RKO (cell line): ENCODE results near the gene NR2F6.
"Not testable (repeated sequence)": the region's sequence is repeated elsewhere in the genome, so short reads cannot be mapped to it uniquely, and the experiment has no call there.

Source experiments
- DNase-seq: peaks from one replicate; pipeline ENCODE4 v3.0.0-alpha.2; 2016; ENCODE audit warnings: low spot score

NR2F6 gene

DNA sequence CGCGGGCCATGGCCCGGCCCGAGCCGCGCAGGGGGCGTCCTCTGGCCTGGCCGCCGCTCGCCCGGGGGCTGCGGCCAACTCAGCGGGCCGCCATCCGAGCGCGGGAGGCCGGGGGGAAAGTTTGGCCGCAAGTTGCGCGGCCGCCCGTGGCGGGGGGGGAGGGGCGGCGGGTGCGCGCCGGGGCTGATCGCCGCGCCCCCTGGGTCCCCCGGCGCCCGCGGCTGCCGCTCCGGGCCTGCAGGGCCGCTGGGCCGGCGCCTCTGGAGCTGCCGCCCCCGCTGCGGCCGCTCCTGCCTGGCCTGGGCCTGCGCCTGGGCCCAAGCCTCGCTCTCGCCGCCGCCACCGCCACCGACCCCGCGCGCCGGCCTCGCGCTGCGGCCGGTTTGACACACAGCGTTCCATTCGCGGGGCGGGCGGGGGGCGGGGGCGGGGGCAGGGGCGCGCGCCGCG lies at the start of gene NR2F6:
TSS of gene NR2F6 (minus strand) at position 385 of the 450 bp plus-strand sequence. CDS start 699 bp downstream, outside the sequence.
- no peak for DNase-seq

DNA sequence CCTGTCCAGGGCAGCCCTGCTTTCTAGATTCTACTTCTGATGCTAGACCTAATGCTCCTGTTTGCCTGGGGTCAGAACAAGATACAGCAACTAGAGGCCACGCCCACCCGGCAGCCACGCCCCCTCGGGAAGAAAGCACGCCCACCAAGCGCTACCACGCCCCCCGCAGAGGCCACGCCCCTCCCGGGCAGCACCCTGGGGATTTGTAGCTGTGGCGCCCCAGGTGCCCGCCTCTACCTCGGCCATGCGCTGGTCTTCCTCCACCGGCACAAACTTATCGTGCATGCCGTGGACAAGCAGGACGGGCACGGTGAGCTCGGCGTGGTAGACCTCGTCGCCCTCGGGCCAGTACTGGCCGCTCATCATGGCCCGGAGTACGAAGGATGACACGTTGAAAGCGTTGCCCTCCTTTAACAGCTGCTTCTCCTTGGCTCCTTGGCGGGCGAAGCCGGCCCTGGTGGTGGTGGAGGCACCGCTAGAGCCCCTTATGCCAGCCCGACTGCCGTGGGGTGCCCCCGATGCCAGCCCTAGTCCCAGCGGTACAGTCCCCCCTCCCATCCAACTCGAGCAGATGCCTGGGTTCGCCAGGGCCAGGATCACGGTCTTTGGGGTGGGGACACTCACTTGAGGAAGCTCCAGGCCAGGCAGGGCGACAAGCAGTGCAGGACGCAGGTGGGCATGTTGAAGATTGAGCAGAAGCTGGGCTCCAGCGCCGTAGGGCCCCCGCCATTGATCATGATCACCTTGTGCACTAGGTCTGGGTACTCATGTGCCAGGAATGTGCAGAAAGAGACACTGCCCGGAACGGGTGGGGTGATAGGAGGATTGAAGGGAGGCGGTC lies 48.6 kb upstream of the NR2F6 start:
- DNase-seq, result peak; percentile 53

DNA sequence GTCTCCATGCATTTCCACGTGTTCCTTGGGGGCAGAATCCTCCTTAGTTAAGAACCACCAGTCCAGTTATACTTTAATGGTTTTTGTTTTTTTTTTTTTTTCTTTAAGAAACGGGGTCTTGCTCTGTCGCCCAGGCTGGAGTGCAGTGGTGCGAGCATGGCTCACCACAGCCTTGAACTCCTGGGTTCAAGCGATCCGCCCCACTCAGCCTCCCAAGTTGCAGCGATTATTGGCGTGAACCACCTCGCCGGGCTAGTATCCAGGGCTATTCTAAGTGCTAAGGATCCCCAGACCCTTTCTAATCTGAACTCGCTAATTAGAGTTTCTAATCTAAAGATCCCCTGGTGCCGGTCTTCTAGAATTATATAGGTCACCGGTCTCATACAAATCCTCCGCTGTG lies 47.9 kb upstream of the NR2F6 start:
- no peak for DNase-seq

DNA sequence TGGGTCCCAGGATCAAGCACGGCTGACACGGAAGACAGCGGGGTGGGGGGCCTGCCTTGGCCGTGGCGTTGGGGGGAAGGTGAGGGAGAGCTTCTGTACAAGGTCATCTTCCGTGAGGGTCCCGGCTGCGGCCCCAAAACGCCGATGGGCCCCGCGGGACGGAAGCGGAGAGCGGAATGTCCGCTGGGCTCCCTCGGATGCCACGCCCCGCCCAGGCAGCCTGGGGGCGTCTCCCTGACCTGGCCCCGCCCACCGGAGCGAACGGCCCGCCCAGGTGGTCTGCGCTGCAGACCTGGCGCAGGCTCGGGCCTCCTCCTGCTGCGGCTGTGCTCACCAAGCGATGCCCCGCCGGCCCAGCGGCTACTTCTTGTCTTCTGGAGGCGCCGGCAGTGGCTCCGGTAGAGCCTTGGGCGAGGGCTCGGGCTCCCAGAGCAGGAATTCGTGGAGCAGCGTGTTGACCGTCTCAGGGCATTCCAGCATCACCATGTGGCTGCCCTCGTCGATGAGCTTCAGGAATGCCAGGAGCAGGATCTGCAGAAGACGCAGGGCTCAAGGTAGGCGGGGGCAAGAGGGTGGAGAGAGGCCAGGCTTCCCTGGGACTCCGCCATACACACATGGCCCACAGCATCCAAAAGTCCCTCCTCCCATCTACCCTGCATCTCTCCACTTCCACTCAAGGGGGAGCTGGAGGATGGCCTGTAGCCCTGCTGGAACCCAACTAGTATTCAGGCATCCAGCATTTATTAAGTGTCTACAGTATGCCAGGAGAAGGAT lies 46.8 kb upstream of the NR2F6 start:
- peak; percentile 92 for DNase-seq

DNA sequence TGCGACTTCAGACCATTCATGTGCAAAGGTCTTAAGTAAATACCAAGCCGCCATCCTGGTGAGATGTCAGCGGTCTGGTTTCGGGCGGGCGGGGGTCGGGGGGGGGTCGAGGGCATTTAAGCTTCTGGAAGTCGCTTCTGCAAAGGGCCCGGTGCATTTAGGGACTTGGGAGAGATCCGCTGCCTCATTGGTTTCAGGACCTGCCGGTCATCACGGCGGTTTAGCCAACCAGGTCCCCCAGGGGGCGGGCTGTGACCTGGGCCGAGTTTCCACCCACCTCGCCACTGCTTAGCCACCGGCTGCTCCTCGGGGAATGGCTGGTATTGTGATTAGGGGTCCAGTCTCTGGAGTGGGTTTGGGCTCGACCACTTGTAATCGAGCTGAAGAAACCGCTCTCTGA lies 43.8 kb upstream of the NR2F6 start:
- DNase-seq, result no peak

DNA sequence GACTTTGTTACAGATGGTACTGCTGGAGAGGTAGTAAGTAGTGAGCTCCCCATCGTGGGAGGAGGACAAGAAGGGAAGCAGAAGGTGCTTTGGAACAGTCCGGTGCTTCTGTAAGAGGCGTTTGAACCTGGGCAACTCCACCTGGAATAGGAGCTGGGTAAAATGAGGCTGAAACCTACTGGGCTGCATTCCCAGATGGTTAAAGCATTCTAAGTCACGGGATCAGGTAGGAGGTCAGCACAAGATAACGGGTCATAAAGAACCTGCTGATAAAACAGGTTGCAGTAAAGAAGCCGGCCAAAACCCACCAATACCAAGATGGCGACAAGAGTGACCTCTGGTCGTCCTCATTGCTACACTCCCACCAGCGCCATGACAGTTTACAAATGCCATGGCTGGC lies 41.0 kb upstream of the NR2F6 start:
- DNase-seq, result no peak

DNA sequence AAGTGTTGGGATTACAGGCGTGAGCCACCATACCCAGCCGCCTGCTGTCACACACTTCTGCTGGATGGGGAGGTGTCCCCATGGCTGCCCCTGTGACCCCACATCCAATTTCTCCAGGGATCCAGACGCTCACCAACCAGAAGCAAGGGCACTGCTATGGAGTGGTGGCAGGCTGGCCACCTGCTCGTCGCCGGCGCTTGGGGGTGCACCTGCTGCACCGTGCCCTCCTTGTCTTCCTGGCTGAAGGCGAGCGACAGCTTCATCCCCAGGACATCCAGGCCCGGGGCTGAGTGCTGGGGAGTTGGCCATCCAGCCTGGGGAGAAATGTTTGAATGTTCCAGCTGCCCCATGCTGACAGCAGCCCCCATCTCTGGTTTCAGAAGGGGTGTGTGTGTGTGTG lies 40.5 kb upstream of the NR2F6 start:
- no peak for DNase-seq

DNA sequence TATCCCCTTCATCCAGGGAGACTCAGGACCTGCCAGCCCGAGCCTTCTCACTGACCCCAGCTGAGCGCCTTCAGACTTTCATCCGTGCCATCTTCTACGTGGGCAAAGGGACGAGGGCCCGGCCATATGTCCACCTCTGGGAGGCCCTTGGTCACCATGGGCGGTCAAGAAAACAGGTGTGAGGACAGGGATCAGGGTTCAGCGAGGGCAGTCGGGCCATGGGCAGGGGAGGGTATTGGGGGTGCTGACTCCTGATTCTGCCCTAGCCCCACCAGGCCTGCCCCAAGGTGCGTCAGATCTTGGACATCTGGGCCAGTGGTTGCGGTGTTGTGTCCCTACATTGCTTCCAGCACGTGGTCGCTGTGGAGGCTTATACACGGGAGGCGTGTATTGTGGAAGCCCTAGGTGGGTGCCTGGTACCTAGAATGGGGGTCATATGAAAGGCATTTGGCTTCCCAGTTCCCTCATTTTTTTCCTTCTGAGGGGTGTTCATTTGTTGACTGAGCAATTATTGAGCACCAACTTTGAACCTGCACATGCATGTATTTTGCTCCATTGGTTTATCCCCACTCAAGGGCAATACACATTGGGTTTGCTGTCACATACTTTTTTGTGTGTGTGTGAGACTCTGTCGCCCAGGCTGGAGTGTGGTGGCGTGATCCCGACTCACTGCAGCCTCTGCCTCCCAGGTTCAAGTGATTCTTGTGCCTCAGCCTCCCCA lies 39.9 kb upstream of the NR2F6 start:
- no peak for DNase-seq

DNA sequence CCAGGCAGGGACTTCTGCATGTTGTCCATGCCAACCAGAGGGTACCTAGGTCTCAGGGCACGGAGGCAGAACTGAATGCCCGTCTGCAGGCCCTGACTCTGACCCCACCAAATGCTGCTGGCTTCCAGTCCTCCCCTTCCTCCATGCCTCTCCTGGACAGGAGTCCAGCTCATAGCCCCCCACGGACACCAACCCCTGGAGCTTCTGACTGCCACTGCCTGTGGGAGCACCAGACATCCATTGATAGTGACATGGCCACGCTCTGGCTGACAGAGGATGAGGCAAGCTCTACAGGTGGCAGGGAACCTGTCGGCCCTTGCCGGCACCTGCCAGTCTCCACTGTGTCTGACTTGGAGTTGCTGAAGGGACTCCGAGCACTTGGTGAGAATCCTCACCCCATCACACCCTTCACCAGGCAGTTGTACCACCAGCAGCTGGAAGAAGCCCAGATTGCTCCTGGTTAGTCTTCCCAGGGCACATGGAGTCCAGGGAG lies 37.8 kb upstream of the NR2F6 start:
- DNase-seq, result no peak

DNA sequence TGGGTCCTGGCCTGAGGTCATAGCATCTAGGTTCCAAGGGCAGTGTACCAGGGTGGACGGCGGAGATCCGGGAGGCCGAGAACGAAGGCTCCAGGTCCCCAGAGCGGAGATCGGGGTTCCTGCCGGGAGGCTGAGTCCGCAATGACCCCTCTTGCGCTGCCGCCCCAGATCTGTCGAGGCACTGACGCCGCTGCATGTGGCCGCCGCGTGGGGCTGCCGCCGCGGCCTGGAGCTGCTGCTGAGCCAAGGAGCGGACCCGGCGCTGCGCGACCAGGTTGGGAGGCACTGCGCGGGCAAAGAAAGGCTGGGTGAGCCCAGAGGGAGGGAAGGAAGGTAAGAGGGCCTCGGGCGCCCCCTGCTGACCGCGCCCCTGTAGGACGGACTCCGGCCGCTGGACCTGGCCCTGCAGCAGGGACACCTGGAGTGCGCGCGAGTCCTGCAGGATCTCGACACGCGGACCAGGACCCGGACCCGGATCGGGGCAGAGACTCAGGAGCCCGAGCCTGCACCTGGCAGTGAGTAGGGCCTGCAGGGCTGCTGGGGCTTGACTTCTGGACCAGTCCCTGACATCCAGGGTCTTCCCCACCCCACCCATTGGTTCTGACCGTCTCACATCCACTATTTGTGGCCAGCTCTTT lies 36.9 kb upstream of the NR2F6 start:
- DNase-seq, result peak; percentile 76

DNA sequence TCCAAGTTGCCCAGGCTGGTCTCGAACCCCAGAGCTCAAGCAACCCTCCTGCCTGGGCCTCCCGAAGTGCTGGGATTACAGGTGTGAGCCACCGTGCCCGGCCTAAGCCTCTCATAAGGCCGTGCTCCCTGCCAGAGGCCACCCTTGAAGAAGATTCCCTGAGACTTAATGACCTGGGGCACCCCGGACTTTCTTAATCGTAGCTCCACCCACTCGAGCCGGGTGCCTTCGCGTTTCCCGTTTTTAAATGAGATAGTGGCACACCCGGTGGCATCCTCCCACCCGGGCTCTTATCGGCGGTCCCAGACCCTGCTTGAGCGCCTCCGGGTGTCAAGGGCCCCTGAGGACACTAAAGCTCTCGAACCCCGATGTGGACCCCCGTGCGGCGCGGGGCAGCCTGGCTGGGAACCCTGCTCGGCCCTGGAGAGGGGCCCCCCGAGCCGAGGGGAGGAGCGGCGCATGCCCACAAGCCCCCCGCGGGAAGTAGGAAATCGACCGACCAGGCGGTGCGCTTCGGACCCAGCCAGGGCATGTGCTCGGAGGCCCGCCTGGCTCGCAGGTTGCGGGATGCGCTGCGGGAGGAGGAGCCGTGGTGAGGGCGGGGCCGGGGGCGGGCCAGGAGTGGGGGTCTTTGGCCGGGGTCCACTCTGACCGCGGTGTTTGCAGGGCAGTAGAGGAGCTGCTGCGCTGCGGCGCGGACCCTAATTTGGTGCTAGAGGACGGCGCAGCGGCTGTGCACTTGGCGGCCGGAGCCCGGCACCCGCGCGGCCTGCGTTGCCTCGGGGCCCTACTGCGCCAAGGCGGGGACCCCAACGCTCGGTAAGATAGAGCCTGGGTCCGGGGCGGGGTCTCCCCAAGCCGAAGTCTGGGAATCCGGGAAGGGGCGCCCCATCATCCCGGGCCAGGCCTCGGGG lies 35.9 kb upstream of the NR2F6 start, which contains the start of gene ANKLE1:
TSS of gene ANKLE1 (plus strand) at position 511 of the 914 bp plus-strand sequence. CDS start at position 531, 20 bp downstream.
- DNase-seq, result no peak

DNA sequence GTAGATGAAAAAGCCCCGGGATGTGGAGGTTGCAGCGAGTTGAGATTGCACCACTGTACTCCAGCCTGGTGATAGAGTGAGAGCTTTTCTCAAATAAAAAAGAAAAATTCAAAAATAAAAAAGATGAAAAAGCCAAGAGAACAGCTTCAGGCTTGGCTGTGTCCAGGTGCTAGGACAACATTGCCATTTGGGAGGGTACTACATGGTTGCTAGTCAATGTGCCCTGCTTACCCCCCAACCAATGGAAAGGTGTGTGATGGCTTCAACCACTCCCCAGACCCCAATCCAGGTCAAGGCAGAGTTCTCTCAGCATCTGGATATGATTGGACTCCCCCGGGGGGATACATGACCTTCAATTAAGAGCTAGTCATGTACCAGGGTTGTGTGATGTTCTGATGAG lies 33.7 kb upstream of the NR2F6 start:
- no peak for DNase-seq

DNA sequence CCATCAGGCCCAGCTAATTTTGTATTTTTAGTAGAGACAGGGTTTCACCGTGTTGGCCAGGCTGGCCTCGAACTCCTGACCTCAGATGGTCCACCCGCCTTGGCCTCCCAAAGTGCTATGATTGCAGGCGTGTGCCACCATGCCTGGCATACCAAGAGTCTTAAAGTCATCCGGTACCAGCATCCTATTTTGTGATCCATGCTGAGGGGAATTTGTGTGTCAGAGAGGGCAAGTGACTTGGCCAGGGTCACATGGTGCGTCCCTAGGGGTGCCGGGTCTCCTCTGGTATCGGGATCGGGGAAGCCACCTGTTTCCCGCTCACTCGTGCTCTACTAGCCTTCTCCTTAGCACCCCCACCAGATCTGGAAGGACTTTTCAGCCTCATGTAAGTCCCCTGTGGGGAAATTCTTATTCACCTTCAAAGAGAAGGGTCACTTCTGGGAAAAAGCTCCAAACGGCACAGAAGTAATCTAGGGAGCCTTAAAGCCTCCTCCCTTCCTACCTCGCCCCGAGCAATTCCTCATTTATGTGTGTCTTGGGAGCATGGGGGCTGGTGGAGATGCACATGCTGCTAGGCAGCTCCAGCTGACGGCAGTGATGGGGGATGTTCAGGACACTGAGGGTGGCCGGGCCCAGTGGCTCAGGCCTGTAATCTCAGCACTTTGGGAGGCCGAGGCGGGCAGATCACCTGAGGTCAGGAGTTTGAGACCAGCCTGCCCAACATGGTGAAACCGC lies 29.9 kb upstream of the NR2F6 start:
- DNase-seq, result no peak

DNA sequence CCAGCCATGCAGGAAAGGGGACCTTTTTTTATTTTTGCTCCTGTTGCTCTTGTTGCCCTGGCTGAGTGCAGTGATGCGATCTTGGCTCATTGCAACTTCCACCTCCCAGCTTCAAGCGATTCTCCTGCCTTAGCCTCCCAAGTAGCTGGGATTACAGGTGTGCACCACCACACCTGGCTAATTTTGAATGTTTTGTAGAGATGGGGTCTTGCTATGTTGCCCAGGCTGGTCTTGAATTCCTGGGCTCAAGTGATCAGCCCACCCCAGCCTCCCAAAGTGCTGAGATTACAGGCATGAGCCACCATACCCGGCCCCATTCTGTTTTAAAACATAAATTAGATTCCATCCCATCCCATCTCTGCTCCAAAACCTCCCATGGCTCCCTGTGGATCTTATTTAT lies 29.2 kb upstream of the NR2F6 start:
- DNase-seq, result not testable (repeated sequence)

DNA sequence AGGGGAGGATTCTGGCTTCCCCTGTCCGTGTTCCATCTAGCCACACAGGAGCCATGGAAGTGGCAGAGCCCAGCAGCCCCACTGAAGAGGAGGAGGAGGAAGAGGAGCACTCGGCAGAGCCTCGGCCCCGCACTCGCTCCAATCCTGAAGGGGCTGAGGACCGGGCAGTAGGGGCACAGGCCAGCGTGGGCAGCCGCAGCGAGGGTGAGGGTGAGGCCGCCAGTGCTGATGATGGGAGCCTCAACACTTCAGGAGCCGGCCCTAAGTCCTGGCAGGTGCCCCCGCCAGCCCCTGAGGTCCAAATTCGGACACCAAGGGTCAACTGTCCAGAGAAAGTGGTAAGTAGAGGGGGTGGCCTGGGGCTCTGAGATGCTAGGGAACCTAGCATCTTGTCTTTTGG lies 23.0 kb upstream of the NR2F6 start:
- no peak for DNase-seq

DNA sequence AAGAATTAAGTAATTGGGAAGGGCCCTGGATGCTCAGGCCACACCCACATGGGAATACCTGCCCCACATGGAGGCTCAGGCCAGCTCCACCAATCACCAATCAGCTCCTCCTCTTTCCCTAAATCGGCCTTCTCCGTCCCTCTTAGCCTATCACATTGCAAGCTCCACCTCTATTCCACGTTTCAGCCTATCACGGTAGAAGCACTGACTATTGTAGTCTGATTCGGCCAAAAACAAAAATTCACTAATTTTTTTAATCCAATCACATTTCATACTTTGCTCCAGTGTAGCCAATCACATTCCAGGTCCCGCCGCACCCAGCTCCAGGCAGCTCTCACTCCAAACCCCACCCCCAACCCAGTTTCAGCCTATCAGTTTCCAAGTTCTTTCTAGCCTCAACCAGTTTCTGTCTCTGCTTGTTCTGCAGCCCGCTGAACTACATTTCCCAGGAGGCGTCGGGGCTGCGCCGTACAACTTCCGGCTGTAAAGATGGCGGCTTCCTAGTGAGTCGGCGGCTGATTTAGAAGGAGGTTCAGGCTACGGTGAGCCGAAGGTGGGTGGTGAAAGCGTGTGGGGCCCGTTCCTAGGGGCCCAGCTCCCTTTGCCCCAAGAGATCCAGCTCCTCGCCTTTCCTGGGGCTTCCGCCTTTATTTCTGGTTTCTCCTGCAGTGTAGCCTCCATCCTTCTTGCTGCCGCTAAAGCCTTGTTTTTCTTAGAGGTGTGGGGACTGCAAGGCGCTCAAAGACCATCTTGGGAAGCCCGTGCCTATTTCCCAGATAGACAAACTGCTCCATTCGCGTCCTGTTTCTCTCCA lies 21.5 kb upstream of the NR2F6 start, which contains the start of gene BABAM1:
TSS of gene BABAM1 (plus strand) at position 469 of the 814 bp plus-strand sequence. CDS start 1,364 bp downstream, outside the sequence.
- DNase-seq, result peak; percentile 99

DNA sequence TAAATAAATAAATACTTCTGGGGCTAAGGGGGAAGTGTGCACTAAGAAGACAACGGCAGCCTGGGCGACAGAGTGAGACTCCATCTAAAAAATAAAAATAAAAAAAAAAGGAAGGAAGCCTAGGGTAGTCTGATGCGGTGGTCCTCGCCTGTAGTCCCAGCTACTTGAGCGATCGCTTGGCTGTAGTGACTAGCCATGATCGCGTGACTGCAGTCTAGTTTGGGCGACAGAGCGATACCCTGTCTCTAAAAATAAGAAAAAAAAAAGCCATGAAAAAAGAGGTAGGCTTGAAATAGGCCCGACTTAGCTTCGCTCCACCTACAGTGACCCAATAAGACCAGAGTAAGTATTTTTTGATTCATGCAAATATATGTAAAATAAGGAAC lies 20.9 kb upstream of the NR2F6 start:
- no peak for DNase-seq

DNA sequence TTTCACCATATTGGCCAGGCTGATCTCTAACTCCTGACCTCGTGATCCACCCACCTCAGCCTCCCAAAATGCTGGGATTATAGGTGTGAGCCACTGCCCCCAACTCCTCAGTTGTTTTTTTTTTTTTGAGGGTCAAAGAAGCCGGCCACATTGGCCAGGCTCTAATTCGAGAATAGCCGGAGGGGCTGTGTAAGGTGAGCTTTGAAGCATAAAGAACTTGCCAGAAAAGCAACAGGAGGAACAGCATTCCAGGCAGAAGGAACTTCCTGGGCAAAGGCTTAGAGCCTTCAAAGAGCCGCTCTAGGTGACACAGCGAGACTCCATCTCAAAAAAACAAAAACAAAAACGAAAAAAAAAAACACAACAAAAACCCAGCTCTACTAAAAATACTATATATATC lies 20.3 kb upstream of the NR2F6 start:
- no peak for DNase-seq

DNA sequence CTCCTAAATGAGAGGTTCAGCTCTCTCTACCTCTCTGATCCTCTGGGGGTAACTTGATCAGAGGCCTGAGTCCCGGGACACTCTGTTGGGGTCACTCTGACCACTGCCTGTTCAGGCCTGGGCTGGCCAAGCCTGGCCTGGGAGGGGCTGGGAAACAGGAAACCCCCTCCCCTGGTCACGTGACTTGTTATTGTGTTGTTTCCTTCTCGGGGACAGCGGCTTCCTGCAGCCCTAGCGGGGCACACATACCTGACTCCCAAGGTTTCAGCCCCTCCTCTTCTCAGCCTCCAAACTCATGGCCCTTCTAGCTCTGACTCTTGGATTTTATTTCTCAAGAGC lies 18.9 kb upstream of the NR2F6 start, which contains the start of gene USHBP1:
TSS of gene USHBP1 (minus strand) at position 105 of the 339 bp plus-strand sequence. CDS start 446 bp downstream, outside the sequence.
- DNase-seq, result no peak
